Measurements from ENCODE around the gene CCDC28B. TPM values are rescaled to one million over a fixed set of nuclear protein-coding genes. Genes with fewer than 3 reads are reported as not detected.

The CCDC28B gene
- total and polyA plus RNA-seq, 10 donors, result 3.9 to 22.4 (median 6.9) TPM

- no peak for DNase-seq
- TF ChIP-seq CTCF (IDR thresholded peaks at IDR 0.05 in 8 of 11, conservative IDR thresholded peaks at IDR 0.05 in 3 of 11) (no peak), POLR2A (IDR thresholded peaks at IDR 0.05) (no peak), POLR2AphosphoS5 (IDR thresholded peaks at IDR 0.05) (no peak)
- H3K4me3 ChIP-seq, result peak overlapping the region in 4 of 8 donors; percentile 67 to 86 (median 78)
- H3K27ac ChIP-seq, result peak overlapping the region; percentile 72 to 96 (median 94)
- peaks cover 19 to 50% (median 42%) of the 10 kb centered on the region in 6 donors for H3K4me1 ChIP-seq
- no peaks in the 10 kb centered on the region for H3K27me3 ChIP-seq (replicated peaks in 1 of 7)
- H3K36me3 ChIP-seq, result peaks cover 0 to 46% (median 17%) of the 10 kb centered on the region in 6 donors
- no peaks in the 10 kb centered on the region for H3K9me3 ChIP-seq
- 69 to 90% (median 80%) methylated on average over 7 of the region's 7 CpGs for WGBS, 5 donors
- intact Hi-C loops (cut with DNase I; ENCODE audit: low total_unique reads), result no loop called here
These were observed 21.8 kb upstream of the CCDC28B start for GRCh38 chr1:32178380-32179192.

- peak overlapping the region; percentile 50 to 88 (median 72) for H3K4me3 ChIP-seq
- H3K4me1 ChIP-seq, result peaks cover 20 to 56% (median 48%) of the 10 kb centered on the region in 6 donors
- TF ChIP-seq POLR2A (IDR thresholded peaks at IDR 0.05) (no peak), CTCF (IDR thresholded peaks at IDR 0.05 in 8 of 11, conservative IDR thresholded peaks at IDR 0.05 in 3 of 11) (no peak), POLR2AphosphoS5 (IDR thresholded peaks at IDR 0.05) (no peak)
- peak overlapping the region; percentile 72 to 96 (median 94) for H3K27ac ChIP-seq
- 16 to 26% (median 20%) methylated on average over 7 of the region's 7 CpGs for WGBS, 5 donors
- no peak for DNase-seq
- no peaks in the 10 kb centered on the region for H3K27me3 ChIP-seq (replicated peaks in 1 of 7)
- peaks cover 0 to 46% (median 18%) of the 10 kb centered on the region in 6 donors for H3K36me3 ChIP-seq
- intact Hi-C loops (cut with DNase I; ENCODE audit: low total_unique reads), result no loop called here
- H3K9me3 ChIP-seq, result no peaks in the 10 kb centered on the region
These were observed 21.3 kb upstream of the CCDC28B start for GRCh38 chr1:32179193-32179442.

- no peaks in the 10 kb centered on the region for H3K9me3 ChIP-seq
- peak; percentile 99 for DNase-seq
- intact Hi-C loops (cut with DNase I; ENCODE audit: low total_unique reads), result no loop called here
- WGBS, 5 donors, result 0% methylated on average over 14 to 79 of the region's 79 CpGs
- H3K4me1 ChIP-seq, result peaks cover 23 to 61% (median 53%) of the 10 kb centered on the region in 6 donors
- peak within 1 kb of the TSS; percentile 72 to 96 (median 94) for H3K27ac ChIP-seq
- TF ChIP-seq POLR2AphosphoS5 (IDR thresholded peaks at IDR 0.05), result peak; percentile 85 to 94 (median 87)
- TF ChIP-seq CTCF (IDR thresholded peaks at IDR 0.05 in 8 of 11, conservative IDR thresholded peaks at IDR 0.05 in 3 of 11), result peak in 6 of 11 experiments; percentile 11 to 43 (median 25)
- peak in 1 of 3 donors; percentile 4 for TF ChIP-seq POLR2A (IDR thresholded peaks at IDR 0.05)
- H3K36me3 ChIP-seq, result peaks cover 0 to 46% (median 23%) of the 10 kb centered on the region in 6 donors
- H3K4me3 ChIP-seq, result peak within 1 kb of the TSS; percentile 50 to 88 (median 72)
- H3K27me3 ChIP-seq (replicated peaks in 1 of 7), result no peaks in the 10 kb centered on the region
These were observed 20.8 kb upstream of the CCDC28B start, which contains the start of gene TXLNA for GRCh38 chr1:32179443-32180185. TXLNA (plus strand) TSS chr1:32179675; CDS start chr1:32180346, 671 bp downstream.

All from spleen (tissue), 11 donors.